Activated CD8-positive, alpha-beta T cell treated with anti-CD3 and anti-CD28 coated beads, Interleukin-2, amount 10 ng/mL, durations not matched to agents 7 days and 5 days (primary cell): ENCODE results near the gene BLOC1S3. TPM values are rescaled to one million over a fixed set of nuclear protein-coding genes. Genes with fewer than 3 reads are reported as not detected.

ENCODE experiments used
- ATAC-seq: fragments of 150-1000 bp; cut with Tn5 transposase; one replicate; pipeline ENCODE4 v1.10.0; 2021; ENCODE audit warnings: moderate library complexity
- CTCF ChIA-PET: fragments of 350-600 bp; sonication (Branson Sonifier 250); formaldehyde crosslinking; loops from one replicate; lab custom pipeline; 2021; ENCODE audit warnings: antibody characterized with exemption; lab: Charles Lee
- POLR2A ChIA-PET: fragments of 350-600 bp; sonication (Branson Sonifier 250); formaldehyde crosslinking; loops from one replicate; lab custom pipeline; 2021; ENCODE audit warnings: antibody characterized with exemption; lab: Charles Lee
- DNase-seq: peaks from one replicate; pipeline ENCODE4 v3.0.0-alpha.2; 2020
- H3K27ac Mint-ChIP-seq: one replicate; pipeline ENCODE4 v1.8.0; 2021; ENCODE audit warnings: mild to moderate bottlenecking, mixed read lengths
- H3K27me3 Mint-ChIP-seq: one replicate; pipeline ENCODE4 v1.8.0; 2021; ENCODE audit warnings: low read depth, mixed read lengths
- H3K36me3 Mint-ChIP-seq: one replicate; pipeline ENCODE4 v1.8.0; 2021; ENCODE audit warnings: low read depth, mixed read lengths
- H3K4me1 Mint-ChIP-seq: one replicate; pipeline ENCODE4 v1.8.0; 2021; ENCODE audit warnings: low read depth, mixed read lengths
- H3K4me3 Mint-ChIP-seq: one replicate; pipeline ENCODE4 v1.8.0; 2021; ENCODE audit warnings: mild to moderate bottlenecking, mixed read lengths
- H3K9me3 Mint-ChIP-seq: one replicate; pipeline ENCODE4 v1.8.0; 2022; ENCODE audit warnings: mixed read lengths; ENCODE audit not compliant: insufficient read depth
- total RNA-seq, 2 experiments: library from RNA; stranded (reverse); gene quantifications; one replicate each; pipeline ENCODE4 v1.2.3, GENCODE V29; 2021

The BLOC1S3 gene
- total RNA-seq, 2 experiments from 2014 or later = 16.0 to 16.7 TPM

DNA sequence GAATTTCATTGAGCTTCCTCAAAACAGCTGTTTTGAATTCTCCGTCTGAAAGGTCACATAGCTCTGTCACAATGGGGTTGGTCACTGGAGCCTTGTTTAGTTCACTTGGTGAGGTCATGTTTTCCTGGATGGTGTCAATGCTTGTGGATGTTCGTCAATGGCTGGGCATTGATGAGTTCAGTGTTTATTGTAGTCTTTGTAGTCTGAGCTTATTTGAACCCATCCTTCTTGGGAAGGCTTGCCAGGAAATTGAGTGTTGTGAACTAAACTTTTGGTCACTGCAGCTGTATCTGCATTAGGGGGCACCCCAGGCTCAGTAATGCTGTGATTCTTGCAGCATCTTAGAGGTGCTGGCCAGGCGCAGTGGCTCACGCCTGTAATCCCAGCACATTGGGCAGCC lies 22.0 kb downstream of the BLOC1S3 start:
- peaks cover 2% of the 10 kb centered on the region for H3K27me3 Mint-ChIP-seq
- no peaks in the 10 kb centered on the region for H3K9me3 Mint-ChIP-seq
- DNase-seq (no peak), ATAC-seq (no peak)
- no peaks in the 10 kb centered on the region for H3K36me3 Mint-ChIP-seq
- CTCF ChIA-PET = interaction anchor here (1.0 to 1.1 kb wide), 3 partner anchors 46 to 138 kb away, joined by 3 to 4 read pairs (median 3); no protein-coding TSS in a partner anchor
- no peaks in the 10 kb centered on the region for H3K4me1 Mint-ChIP-seq
- H3K27ac Mint-ChIP-seq = no peak overlapping the region
- POLR2A ChIA-PET = interaction anchor here (0.7 kb wide), 1 partner anchor 625 kb away, joined by 3 read pairs; no protein-coding TSS in a partner anchor
- H3K4me3 Mint-ChIP-seq = no peak overlapping the region

DNA sequence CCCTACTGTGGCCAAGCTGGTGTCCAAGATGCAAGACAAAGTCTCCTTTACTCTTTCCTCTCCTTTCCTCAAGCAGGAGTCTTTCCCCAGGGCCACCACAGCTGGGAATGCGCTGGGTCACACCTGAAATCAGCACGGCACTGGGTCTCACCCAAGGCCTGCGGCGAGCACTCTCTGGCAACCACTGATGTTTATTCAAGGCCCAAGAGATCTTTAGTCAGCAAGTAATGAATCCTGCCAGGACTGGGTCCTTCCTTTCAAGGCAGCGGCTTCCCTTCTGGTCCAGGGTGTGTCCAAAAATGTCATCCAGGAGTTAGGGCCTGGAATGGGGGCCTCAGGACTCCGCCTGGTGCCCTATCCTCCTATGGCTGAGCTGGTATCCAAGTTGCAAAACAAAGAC lies 24.1 kb downstream of the BLOC1S3 start:
- Mint-ChIP-seq H3K27ac (no peak overlapping the region), H3K4me1 (no peaks in the 10 kb centered on the region), H3K27me3 (peaks cover 2% of the 10 kb centered on the region), H3K36me3 (no peaks in the 10 kb centered on the region), H3K4me3 (no peak overlapping the region), H3K9me3 (no peaks in the 10 kb centered on the region)
- ChIA-PET CTCF (no interaction called here), POLR2A (no interaction called here)
- DNase-seq (no peak), ATAC-seq (no peak)

DNA sequence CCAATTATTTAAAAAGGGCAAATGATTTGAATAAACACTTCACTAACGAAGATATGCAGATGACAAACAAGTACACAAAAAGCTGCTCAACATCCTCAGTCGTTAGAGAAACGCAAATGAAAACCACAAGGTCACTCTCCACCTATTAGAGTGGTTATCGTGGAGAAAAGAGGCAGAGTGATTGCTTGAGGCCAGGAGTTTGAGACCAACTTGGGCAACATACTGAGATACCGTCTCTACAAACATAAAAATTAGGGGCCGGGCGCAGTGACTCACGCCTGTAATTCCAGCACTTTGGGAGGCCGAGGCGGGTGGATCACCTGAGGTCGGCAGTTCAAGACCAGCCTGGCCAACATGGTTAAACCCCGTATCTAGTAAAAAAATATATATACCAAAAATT lies 27.2 kb downstream of the BLOC1S3 start:
- Mint-ChIP-seq H3K9me3 (no peaks in the 10 kb centered on the region), H3K4me3 (no peak overlapping the region), H3K4me1 (no peaks in the 10 kb centered on the region), H3K36me3 (no peaks in the 10 kb centered on the region), H3K27ac (no peak overlapping the region), H3K27me3 (no peaks in the 10 kb centered on the region)
- ATAC-seq = no peak
- ChIA-PET CTCF (no interaction called here), POLR2A (interaction anchor here (0.6 kb wide), 2 partner anchors 19 to 176 kb away, joined by 4 to 5 read pairs; no protein-coding TSS in a partner anchor)
- DNase-seq = no peak

DNA sequence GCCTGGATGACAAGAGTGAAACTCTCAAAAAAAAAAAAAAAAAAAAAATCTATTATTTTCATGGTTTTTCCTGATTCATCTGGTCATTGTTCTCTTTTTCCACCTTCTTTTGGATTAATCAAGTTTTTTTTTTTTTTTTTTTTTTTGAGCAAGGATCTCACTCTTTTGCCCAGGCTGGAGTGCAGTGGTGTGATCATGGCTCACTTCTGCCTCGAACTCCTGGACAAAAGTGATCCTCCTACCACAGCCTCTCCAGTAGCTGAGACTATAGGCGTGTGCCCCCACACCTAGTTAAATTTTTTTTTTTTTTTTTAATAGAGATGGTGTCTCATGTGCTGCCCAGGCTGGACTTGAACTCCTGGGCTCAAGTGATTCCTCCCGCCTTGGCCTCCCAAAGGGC lies 27.7 kb downstream of the BLOC1S3 start:
- Mint-ChIP-seq H3K4me3 (no peak overlapping the region), H3K36me3 (no peaks in the 10 kb centered on the region), H3K27me3 (no peaks in the 10 kb centered on the region), H3K4me1 (no peaks in the 10 kb centered on the region), H3K9me3 (no peaks in the 10 kb centered on the region), H3K27ac (no peak overlapping the region)
- DNase-seq (no peak), ATAC-seq (no peak)
- ChIA-PET CTCF (no interaction called here), POLR2A (interaction anchor here (0.6 kb wide), 3 partner anchors 20 to 1684 kb away, joined by 3 to 5 read pairs (median 4); no protein-coding TSS in a partner anchor)

DNA sequence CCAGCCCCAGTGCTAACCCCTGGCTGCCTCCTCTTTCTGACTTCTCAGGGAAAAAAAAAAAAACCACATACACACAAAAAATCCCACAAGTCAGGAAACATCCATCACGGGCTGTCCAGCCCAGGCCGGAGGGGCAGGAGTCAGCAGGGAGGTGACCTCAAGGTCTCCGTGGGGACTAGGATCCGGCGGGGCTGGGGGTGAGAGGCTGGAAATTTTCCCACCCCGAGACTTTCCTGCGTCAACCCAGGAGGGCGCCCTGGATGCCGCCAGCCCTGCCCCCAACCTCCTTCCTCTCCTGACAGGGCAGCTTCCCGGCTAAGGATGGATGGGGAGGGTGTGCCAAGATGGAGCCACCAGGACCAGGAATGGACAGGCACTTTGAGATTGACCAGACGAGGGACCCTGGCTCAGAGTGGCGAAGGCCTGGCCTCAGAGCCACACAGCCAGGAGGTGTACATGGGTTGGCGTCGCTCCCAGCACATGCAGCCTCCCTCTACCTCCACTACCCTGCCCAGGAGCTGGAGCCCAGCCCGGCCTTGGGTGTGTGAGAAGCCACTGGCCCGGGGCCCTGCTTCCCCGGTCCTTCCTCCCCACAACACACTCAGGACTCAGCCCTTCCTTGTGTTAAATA lies 33.3 kb downstream of the BLOC1S3 start:
- H3K9me3 Mint-ChIP-seq = no peaks in the 10 kb centered on the region
- ChIA-PET CTCF (no interaction called here), POLR2A (no interaction called here)
- no peaks in the 10 kb centered on the region for H3K36me3 Mint-ChIP-seq
- peaks cover 26% of the 10 kb centered on the region for H3K27me3 Mint-ChIP-seq
- peaks cover 6% of the 10 kb centered on the region for H3K4me1 Mint-ChIP-seq
- H3K4me3 Mint-ChIP-seq = no peak overlapping the region
- DNase-seq = no peak
- ATAC-seq = no peak
- H3K27ac Mint-ChIP-seq = no peak overlapping the region

DNA sequence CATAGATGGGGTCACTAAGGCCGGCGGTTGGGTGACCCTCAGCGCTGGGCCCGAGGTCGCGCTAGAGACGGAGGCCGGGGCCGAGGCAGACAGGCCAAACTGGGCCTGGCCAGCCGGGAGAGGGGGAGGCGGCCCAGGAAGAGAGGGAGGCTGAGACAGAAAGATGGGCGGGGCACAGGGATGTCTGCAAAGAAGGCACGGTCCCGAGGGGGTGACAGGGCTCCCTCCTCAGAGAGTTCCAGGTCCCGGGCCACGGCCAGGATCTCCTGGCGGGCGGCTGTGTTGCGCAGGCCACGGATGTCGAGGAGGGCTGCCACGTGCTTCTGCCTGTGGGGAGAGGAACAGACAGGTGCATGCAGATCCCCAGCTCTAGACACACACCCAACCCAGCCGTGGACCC lies 34.4 kb downstream of the BLOC1S3 start:
- H3K36me3 Mint-ChIP-seq = no peaks in the 10 kb centered on the region
- peaks cover 34% of the 10 kb centered on the region for H3K27me3 Mint-ChIP-seq
- no peaks in the 10 kb centered on the region for H3K9me3 Mint-ChIP-seq
- ATAC-seq (no peak), DNase-seq (no peak)
- H3K27ac Mint-ChIP-seq = no peak overlapping the region
- no peak overlapping the region for H3K4me3 Mint-ChIP-seq
- peaks cover 6% of the 10 kb centered on the region for H3K4me1 Mint-ChIP-seq
- CTCF ChIA-PET = no interaction called here
- POLR2A ChIA-PET = interaction anchor here (0.6 kb wide), 1 partner anchor 9 kb away, joined by 3 read pairs; no protein-coding TSS in a partner anchor

DNA sequence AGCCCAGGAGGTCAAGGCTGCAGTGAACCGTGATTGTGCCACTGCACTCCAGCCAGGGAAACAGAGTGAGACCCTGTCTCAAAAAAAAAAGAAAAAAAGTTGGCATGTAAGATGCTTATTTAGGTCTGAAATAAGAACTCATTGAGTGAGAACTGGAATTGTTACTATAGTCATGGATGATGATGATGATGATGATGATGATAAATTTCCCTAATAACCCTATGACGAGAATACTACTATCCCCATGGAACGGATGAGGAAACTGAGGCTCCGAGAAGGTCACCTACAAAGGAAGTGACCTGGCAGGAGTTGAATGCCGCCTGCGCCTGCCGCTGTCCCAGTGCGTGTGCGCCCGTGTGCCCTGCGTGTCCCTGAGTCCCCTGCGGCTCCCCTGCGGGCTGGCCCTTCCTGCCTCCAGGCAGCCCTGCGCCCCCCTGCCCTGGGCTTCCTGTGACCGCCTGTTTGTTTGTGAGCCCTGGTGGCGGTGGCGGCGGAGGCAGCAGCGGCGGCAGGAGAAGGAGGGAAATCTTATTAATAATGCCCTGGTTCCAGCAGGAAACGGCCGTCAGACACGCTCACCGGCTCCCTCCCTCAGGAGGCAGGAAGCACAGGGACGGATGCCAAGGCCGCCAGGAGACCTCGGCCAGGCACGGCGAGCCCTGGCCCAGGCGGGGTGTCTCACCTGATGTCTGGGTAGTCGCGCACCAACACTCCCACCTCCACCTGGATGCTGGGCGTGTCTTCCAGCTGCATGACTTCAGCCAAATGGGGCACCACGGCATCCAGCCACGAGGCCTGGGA lies 37.0 kb downstream of the BLOC1S3 start:
- Mint-ChIP-seq H3K27ac (no peak overlapping the region), H3K4me1 (peaks cover 10% of the 10 kb centered on the region), H3K27me3 (peaks cover 47% of the 10 kb centered on the region), H3K9me3 (no peaks in the 10 kb centered on the region), H3K36me3 (no peaks in the 10 kb centered on the region), H3K4me3 (no peak overlapping the region)
- ATAC-seq = no peak
- ChIA-PET CTCF (interaction anchor here (1.5 kb wide), 1 partner anchor 34 kb away, joined by 4 read pairs; no protein-coding TSS in a partner anchor), POLR2A (no interaction called here)
- DNase-seq = no peak

DNA sequence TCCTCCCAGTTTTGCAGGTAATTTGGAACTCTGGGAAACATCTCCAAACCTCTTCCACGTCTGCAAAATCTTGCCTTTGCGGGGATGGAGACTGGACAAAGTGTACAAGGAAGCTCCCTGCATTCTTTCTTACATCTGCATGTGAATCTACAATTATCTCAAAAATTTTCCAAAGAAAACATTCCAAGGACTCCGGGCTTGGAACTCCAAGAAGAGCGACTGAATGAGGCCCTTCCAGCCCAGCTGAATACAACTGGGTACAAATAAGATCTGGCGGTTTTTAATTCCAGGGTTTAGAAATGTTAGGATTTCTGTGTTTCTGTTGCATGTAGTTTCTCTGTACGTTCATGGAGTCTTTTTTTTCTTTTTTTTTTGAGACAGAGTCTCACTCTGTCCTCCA lies 38.1 kb downstream of the BLOC1S3 start:
- Mint-ChIP-seq H3K4me3 (no peak overlapping the region), H3K4me1 (peaks cover 10% of the 10 kb centered on the region), H3K27me3 (peaks cover 48% of the 10 kb centered on the region), H3K36me3 (no peaks in the 10 kb centered on the region), H3K27ac (no peak overlapping the region), H3K9me3 (no peaks in the 10 kb centered on the region)
- ChIA-PET CTCF (no interaction called here), POLR2A (interaction anchor here (0.6 kb wide), 1 partner anchor 257 kb away, joined by 4 read pairs; no protein-coding TSS in a partner anchor)
- no peak for DNase-seq
- ATAC-seq = no peak

DNA sequence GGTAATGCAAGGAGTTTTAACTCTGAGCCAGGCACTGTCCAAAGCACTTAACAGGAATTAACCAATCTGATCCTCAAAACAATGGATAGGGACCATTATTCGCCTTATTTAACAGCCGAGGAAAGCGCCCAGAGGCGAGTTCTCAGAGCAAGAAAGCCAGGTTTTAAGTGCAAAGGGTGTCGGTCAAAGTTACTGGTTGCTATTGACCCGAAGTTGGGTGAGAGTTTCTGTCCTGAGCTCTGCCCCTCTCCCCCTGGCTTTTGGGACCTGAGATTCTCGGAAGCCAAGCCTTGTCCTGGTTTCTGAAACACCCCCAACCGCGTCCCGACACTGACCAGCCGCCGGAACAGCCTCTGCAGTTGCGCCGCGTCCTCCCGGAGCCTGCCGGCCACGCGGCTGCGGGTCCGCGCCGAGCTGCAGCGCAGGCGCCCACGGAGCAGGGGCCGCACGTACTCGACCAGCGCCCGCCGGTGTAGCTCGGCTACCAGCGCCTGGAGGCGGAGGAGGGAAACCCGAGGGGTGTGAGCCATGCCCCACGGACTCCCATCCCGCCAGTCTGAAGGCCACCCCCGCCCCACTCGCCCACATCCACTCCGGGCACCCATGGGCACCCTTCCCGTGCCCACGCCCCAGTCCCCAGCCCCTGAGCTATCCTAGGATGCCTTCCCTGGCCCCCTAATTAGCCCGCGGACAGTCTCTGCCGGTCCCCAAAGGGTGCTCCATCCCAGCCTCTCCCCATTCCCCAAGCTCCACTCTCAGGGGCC lies 38.8 kb downstream of the BLOC1S3 start:
- no peak for ATAC-seq
- Mint-ChIP-seq H3K27ac (no peak overlapping the region), H3K36me3 (no peaks in the 10 kb centered on the region), H3K9me3 (no peaks in the 10 kb centered on the region), H3K27me3 (peaks cover 51% of the 10 kb centered on the region), H3K4me3 (no peak overlapping the region), H3K4me1 (peaks cover 10% of the 10 kb centered on the region)
- DNase-seq = no peak
- ChIA-PET CTCF (no interaction called here), POLR2A (no interaction called here)

DNA sequence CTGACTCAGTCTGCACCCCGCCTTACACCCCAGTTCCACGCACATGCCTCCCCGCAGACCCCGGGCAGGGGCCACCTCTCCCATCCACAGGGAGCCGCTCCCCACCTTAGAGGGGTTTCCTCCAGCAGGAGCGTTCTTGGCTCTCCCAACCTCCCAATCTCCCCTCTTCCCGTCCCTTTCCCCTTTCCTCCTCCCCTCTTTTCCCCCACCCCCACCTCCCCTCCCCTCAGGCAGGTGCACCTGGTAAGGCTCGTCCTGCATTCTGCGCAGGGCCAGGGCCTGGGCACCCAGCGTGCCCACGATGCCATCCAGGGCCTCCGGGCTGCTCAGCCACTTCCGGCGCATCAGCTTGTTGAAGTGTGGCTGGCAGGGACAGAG lies 39.4 kb downstream of the BLOC1S3 start:
- ChIA-PET POLR2A (no interaction called here), CTCF (no interaction called here)
- DNase-seq = no peak
- H3K36me3 Mint-ChIP-seq = no peaks in the 10 kb centered on the region
- no peak overlapping the region for H3K27ac Mint-ChIP-seq
- peaks cover 53% of the 10 kb centered on the region for H3K27me3 Mint-ChIP-seq
- ATAC-seq = no peak
- no peak overlapping the region for H3K4me3 Mint-ChIP-seq
- H3K9me3 Mint-ChIP-seq = no peaks in the 10 kb centered on the region
- peaks cover 10% of the 10 kb centered on the region for H3K4me1 Mint-ChIP-seq

DNA sequence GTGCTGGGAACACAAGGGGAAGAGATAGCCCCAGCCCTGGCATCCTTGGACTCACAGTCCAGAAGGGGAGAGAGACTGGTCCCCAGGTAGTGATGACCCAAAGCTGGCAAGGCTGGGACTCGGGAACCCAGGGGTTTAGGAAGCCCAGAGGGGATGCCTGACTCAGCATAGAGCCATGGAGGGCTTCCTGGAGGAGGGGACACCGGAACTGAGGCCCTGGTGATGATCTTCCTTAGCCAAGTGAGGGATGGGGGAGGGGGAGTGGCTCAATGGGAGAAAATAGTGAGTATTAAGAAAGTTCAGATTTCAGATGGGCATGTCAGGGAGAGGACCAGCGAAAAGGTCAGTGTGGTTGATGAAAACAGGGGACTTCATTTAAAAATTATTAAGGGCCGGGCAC lies 39.8 kb downstream of the BLOC1S3 start:
- ChIA-PET CTCF (no interaction called here), POLR2A (no interaction called here)
- DNase-seq (no peak), ATAC-seq (no peak)
- Mint-ChIP-seq H3K4me1 (peaks cover 10% of the 10 kb centered on the region), H3K36me3 (no peaks in the 10 kb centered on the region), H3K4me3 (no peak overlapping the region), H3K9me3 (no peaks in the 10 kb centered on the region), H3K27me3 (peaks cover 53% of the 10 kb centered on the region), H3K27ac (no peak overlapping the region)
